ENCODE results near the gene ITGB6.

Gene ITGB6

DNA sequence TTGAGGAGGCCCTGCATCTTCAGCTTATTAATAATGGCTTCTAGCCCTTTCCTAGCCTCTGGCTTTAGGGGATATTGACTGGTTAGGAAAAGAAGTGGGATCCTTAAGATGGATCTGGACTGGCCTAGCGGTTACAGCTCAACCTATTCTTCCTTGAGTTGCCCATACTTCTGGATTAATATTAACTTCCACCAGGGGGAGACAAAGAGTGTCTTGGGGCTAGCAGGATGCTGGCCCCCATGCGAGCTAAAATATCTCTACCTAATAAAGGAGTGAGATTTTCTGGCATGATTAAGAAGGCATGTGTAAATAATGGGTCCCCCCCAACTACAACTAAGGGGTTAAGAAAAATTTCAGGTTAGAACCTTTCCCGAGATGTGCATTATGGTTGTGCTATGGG is 114.4 kb downstream of the ITGB6 start:
- DNase-seq, result no peak

DNA sequence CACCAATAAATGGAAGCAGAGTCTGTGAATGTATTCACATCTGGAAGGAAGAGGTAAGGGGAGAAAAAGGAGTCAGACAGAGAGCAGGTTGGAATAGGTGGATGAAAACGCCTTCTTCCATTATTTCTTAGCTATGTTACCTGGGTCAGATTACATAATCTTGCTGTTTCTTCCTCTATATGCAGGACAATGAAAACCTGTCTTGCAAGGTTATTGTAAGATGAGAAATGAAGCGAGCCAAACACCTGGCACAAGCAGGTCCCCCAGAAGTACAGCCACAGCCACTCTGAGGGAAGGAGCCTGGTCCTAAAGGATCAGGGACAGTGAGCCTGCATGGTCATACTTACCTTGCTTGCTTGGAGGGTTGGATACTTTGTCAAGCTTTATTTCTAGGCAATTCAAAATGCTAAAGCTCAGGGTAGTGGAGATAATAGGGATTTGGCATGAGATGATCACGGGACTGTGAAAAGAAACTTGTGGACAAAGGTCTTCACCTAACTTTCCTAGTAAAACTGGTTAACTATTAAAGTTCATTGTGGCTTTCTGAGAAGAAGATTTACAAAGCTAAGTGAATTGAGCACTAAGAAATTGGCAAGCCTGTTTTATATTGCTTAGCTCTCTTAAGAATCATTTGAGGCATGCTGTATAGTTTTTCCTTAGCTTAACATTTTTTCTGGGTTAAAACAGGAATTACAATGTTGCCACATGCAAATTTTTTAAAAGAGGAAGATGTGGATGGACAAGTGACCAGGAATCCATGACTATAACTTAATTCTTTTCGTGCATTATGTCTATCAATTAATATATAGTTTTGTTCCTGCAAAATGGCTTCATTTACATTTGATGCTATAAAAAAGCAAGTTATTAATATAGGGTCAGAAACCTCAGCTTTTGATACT is 121.9 kb downstream of the ITGB6 start:
- DNase-seq, result no peak

DNA sequence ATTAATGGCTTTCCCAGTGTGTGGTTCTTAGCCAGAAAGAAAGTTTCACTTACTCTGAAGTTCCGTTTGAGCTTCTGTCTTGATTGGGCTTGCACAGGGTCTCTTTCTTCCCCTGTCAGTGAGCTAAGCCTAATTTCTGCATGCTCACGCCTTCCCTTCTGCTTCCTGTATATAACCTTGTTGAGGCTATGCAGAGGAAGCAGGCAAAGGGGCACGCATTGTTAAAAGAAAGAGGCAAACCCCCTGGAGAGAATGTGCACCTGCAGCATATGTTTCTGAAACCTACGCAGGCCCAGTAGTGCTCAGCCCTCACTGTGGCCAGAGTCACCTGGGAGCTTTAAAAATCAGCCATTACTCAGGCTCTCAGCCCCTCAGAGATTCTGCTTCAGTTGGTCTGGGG is 123.2 kb downstream of the ITGB6 start:
- DNase-seq, result no peak

DNA sequence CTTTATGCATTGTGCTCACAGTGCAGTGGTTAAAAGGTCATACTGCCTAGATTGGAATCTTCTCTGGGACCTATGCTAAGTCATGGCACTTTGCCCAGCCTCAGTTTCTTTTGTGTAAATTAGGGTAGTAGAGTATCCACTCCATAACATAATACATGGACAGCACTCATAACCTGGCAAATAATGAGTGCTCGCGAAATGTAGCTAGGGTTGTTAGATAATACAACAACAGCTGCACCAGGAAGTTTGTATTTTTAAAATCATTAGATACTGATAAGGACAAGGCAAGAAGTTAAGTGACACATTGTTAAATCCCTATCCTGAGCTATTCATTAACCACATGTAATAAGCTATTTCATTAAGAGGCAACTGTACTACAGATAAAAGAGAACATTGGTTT is 123.8 kb downstream of the ITGB6 start:
- DNase-seq, result no peak

DNA sequence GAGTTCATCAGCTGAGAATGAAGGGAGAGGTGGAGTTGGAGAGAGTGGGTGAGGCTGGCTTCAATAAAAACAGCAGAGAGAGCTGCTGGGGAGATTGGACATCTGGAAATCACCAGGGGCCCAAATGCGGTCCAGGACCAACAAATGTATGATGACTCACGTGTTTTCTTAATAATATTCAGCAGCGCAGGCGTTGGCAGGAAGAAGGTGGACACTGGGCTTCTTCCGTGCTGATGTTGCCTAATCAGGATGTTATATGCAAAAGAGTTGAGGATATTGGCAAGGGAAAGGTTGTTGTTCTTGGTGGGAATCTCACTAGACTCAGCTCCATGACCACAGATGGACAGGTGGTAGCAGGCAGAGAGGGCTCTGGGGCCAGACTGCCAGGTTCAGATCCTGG is 124.9 kb downstream of the ITGB6 start:
- DNase-seq, result no peak

DNA sequence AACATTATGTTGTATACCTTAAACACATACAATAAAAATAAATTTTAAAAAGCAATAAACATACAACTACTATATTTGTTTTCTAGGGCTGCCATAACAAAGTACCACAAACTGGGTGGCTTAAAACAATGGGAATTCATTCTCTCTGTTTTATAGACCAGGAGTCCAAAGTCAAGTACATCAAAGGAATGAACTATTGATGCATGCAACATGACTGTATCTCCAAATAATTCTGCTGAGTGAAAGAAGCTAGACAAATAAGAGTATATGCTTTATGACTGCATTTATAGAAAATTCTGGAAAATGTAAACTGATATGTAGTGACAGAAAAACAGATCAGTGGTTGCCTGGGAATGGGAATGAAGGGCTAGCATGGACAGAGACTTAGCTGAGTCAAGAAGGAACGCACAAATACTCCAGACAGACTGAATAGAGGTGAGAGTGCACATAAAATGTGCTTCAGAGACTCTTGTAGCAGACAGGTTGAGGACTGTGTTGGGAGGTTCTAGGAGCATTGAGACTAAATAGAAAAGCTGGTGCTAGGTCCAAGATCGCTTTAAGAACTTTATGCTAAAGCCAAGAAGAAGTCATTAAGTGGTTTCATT is 126.7 kb downstream of the ITGB6 start:
- no peak for DNase-seq

DNA sequence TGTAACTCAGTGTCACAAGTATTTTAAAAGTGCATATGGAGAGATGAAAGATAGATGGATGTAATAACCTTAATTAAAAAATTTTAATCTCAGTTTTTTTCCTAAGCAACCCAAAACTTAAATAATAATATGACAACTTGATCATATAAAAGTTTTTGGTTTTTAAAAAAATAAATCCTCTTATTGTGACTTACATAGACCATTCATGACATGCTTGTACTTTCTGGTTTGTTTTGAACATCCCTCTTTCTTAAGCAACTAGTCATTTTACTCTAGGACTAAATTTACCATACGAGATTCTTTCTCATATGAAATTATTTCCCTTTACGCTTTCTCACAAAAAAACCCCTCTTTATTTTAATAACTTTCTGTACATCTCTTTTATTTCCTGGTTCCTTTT is 131.2 kb downstream of the ITGB6 start:
- no peak for DNase-seq

DNA sequence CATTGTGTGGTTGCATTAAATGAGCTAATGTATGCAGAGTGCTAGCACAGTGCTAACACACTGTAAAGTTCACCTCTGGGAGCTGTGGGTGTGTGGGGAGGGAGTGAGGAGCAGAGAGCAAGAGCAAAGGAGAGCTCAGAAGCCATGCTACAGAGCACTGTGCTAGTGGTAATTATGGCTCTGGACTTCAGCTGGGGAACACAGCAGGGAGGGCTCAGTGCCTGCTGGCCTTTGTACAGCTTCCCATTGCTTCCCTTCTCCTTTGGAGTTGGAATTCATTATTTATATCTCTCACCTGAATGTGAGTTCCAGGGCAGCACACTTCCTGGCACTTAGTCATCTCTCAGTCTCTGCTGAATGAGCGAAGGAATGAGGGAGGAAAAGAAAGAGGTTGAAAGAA is 135.2 kb downstream of the ITGB6 start:
- no peak for DNase-seq

DNA sequence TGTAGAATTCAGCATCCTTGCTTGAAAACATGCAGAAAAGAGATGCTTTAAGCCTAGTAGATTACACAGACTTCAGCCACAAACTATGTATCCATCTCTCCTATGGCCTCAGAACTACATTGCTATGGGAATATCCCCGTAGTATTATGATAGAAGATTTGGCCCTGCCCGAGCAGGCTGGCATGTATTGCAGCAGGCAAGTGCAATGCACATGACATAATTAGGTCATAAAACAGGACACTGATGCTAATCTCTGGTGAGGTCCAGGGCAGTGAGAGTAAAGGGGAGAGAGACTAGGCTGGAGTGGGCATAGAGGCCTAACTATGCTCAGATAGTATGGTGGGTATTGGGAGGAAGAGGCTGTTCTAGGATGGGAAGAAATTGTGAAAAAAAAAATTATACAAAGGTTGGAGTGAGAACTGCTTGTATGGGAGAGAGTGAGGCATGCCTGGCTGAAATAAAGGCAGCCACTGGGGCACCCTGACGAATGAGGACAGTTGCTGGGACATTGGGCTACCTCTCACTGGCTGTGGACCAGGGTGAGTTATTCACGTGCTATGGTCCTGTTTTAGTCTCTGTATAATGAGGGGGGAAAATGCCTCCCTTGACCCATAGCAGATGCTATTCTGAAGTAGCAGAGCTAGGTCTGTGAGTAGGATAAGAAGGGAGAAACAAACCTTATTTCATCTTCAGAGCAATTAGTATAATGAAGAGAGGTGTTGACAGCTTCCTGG is 136.0 kb downstream of the ITGB6 start:
- no peak for DNase-seq

DNA sequence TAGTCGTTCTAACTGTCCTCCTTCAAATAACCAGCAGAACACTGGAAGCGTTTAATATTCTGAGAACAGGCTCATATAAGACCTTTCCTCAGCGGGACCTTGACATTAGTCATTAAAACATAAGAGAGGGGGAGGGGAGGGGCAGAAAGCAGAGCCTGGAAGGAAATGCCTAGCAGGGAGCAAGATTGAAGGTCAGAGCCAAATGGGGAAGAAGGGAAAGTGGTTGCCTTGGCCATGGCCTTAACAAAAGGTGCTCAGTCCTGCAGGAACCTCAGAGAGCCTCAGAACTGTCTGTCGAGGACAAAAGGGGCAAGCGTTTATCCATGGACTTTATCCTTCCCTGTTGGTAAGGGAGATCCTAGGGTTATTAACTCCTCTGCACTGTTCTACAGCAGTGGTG is 136.8 kb downstream of the ITGB6 start:
- no peak for DNase-seq

DNA sequence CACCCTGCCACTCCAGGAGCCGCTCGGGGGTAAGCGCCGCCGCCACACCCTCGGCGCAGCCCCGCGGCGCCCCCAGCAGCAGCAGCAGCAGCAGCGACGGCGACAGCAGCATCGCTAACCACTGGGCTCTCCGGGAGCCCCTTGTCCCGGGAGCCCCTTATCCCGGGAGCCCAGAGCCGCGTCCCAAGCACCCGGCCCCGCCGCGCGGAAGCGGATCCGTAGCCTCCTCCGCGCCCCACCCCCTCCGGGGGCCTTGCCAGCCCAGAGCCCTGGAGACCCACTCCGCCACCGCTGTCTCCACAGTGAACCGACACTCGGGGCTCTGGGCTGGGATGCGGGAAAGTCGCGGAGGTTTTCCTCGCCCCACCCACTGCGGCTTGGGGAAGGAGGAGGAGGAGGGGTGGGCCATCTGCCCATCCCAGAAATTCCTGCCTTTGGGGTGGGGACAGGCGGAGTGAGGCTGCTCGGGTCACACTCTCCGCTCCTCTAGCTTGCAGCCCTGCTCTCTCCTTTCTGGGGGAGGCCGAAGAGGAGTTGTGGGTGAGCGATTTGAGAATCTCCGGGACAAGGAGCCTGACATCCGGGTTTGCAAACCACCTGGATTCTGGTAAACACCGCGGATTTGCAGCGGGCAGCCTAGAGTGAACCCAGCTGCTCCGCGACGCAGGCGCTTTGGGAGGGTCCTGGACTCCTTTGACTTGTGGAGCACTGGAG is 137.6 kb downstream of the ITGB6 start, which contains the start of gene PLA2R1:
Gene PLA2R1 (minus strand): TSS at position 324 of the 714 bp plus-strand sequence. CDS start 212 bp downstream, at position 112.
- DNase-seq, result no peak

DNA sequence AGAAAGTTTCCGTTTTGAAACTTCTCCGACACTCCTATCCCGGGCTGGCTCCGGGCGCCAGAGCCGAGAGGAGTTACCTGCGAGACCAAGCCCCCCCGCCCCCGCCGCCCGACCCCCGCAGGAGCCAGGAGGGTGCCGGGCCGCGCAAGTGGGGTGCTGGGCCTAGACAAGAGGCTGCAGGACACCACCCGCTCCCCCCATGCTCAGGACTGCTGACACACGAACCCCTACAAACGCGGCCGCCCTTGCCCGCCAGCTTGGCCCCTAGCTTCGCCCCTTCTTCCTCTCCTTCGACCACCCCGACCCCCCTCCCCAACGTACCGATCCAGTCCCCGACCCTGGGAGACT is 138.2 kb downstream of the ITGB6 start:
- DNase-seq, result no peak

DNA sequence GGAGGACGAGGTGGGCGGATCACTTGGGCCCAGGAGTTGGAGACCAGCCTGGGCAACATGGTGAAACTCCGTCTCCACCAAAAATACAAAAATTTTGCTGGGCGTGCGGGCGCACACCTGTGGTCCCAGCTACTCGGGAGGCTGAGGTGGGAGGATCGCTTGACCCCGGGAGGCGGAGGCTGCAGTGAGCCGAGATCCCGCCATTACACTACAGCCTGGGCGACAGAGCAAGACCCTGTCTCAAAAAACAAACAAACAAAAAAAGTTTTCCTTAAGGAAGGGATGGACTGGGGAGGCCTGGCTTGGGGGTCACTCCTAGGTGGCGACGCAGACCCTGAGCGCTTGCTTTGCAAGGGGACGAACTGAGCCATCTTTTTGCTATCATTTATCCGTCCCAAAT is 138.5 kb downstream of the ITGB6 start:
- no peak for DNase-seq

DNA sequence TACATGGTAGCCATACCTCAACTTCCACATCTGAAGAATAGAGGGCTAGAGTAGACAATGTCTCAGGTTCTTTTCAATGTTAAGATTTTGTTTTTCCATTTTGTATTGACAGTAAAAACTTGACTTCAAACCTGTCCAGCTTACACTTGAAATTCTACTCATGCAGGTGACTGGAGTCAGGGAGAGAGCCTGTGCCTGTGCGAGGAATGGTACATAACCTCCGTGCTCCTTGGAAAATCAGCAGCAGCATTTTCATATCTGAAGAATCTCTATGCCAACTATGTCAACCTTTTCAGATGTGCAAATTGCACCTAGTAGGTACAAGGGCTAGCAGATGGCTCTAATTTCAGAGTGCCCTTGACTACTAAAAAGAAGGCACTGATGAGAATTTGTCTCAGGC is 139.8 kb downstream of the ITGB6 start:
- no peak for DNase-seq

DNA sequence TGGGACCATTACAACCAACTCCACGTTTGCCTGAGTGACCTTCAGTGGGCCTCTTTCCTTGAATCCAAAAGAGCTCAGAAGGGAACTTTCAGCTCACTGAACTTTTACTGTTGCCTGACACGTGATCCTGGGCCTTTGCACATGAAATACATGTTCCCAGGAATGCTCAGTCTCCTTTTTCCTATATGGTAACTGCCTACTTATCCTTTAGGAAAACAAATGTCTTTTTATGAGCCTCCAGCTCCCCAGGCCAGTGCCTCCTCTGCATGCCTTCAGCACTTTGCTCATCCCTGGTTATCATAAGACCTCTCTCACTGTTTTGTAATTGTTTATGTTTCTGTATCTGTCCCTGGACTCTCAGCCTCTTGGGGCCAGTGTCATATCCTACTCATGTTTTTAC is 142.7 kb downstream of the ITGB6 start:
- no peak for DNase-seq

DNA sequence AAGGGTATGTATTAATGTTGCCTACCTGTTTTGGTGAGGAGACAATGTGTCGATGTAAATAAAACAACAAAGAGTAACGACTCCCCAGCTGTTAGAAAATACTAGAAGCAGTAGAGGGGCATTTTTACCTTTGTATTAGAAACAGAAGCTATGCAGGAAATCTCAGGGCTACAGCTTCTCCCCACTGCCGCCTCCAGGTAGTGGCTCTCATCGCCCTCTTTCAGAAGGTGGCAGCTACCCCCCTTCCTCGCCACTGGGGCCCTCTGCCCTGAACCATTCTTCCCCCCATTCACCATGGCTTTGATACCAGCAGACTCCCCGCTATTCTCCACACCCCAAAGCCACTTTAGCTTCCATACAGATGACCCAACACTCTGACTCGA is 144.4 kb downstream of the ITGB6 start:
- DNase-seq, result no peak

DNA sequence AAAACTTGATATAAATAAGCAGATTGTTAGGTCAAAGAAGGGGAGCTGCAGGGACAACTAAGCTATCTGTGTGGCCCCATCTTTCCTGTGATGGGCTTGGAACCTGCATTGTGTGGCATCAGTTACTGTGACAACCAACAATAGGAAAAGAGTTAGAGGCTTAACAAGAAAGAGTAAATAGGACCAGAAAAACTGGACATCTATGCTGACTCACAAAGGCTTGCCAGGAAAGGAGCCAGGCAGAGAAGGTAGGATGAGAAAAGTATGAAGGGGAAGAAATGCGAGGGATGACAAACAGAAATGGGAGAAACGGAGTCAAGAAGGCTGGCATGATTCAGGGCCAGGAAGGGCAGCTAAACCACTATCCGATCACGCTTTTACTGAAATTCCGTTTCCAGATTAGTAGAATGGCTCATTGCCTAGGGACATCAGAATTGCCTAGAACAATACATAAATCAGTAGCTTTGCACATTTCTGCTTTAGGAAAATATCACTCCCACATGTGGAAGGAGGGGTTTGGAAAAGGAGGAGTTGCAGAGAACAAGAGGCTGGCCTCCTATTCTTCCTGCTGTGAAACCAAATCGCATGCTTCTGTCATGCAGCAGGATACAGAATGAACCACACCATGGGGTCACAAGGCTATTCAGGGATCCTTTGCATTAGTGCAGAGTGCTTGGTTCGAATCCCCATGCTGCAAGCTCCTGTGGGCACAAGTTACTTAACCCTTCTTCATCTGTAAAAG is 144.9 kb downstream of the ITGB6 start:
- no peak for DNase-seq

DNA sequence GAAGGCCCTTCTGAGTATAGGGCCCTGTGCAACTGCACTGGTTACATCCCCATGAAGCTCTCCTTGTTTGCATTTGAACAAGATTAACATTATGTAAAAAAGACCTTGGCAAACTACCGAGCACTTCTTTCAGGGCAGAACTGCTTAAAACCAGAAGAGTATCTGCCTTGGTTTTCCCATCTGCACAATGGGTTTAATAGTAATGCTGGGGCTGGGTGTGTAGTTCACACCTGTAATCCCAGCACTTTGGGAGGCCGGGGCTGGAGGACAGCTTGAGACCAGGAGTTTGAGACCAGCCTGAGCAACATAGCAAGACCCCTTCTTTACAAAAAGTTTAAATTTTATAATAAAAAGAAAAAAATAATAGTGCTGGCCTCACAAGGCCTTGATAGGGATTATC is 146.1 kb downstream of the ITGB6 start:
- DNase-seq, result no peak

DNA sequence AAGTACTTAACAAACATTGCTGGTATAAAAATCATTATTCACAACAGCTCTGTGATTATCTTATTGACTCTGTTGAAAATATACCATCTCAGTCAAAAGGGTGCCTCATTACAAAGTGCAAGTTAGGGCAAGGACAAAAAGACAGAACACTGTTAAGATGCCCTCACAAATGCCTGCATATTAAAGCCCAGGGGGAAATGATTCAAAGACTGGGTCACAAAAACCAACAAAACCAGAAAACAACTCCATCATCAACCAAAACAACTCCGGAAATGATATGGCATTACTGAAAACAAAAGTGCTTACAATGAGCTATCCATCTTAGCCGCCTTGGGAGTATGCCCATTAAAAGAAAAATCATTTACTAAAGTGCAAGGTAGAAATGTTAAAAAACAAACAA is 147.5 kb downstream of the ITGB6 start:
- no peak for DNase-seq

DNA sequence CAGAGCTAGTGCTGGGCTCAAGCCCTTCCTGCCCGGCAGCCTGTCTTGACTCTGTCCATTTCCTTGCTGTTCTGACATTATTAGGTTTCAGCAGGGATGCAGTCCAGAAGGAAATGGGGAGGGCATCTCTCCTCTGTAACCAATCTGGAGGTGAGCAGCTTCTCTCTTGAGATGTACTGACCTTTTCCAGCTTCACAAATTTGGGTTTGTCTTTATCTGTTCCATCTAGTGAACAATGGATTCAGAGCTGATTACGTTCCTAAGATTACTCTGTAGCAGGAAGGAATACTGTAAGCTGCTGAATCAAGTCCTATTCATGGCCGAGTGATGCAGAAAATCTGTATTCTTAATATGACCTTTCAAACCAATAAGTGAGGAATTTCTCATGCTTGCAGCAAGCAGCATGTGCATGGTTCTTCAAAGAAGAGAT is 148.7 kb downstream of the ITGB6 start:
- DNase-seq, result no peak

DNA sequence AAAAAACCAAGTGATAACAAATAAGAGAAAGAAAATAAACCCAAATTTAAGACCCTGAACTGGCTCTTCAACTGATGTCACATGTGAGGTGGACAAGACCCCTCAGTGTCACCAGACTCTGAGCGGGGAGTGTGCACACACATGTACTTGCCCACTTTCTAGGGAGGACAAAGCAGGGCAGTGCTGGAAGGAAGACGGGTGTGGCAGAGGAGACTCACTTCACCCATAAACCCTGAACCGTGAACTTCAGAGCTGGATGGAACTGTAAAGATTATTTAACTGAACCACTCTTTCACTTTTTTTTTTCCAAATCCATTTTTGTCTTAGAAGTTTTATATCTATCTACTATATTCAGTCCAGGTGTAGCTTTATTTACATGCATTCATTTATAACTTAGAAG is 149.9 kb downstream of the ITGB6 start:
- DNase-seq, result no peak

All from CD4-positive, alpha-beta T cell treated with Interleukin-17A for 1 hour (primary cell).